A549 (cell line): ENCODE results near the gene SGIP1.

Experiments
- CBX2 ChIP-seq: fragments of 200-600 bp; sonication (generic); IDR thresholded peaks from 2 replicates; pipeline ENCODE4 v1.6.1; 2016; ENCODE audit warnings: low read depth, mild to moderate bottlenecking, borderline replicate concordance
- EP300 ChIP-seq, 2 experiments: fragments of >200 bp; sonication (Bioruptor Twin); formaldehyde crosslinking; IDR thresholded peaks; 2 replicates in 1 of 2; 3 replicates in 1 of 2; pipeline ENCODE4 v1.6.1; 2016 to 2017
- GATA3 ChIP-seq: IDR thresholded peaks from 2 replicates; pipeline ENCODE4 v1.6.1; 2012; ENCODE audit warnings: borderline replicate concordance
- HOXB5 ChIP-seq: fragments of 250-450 bp; sonication (Bioruptor Pico); IDR thresholded peaks from 2 replicates; pipeline ENCODE4 v1.5.0; 2020; ENCODE audit warnings: mild to moderate bottlenecking, moderate library complexity
- JUN ChIP-seq, 2 experiments: fragments of >200 bp; sonication (Bioruptor Twin); formaldehyde crosslinking; IDR thresholded peaks; 2 replicates in 1 of 2; 3 replicates in 1 of 2; pipeline ENCODE4 v1.6.1; 2016 to 2017
- NR3C1 ChIP-seq: fragments of >200 bp; sonication (Bioruptor Twin); formaldehyde crosslinking; IDR thresholded peaks from 3 replicates; pipeline ENCODE4 v1.6.1; 2017
- POLR2A ChIP-seq: IDR thresholded peaks from 2 replicates; pipeline ENCODE4 v1.6.1; 2012; ENCODE audit warnings: mild to moderate bottlenecking, low read length
- RCOR1 ChIP-seq: fragments of 150-350 bp; IDR thresholded peaks from 2 replicates; pipeline ENCODE4 v1.6.1; 2014; ENCODE audit warnings: antibody characterized with exemption, low read length, low read depth
- RFX5 ChIP-seq: fragments of 450-650 bp; IDR thresholded peaks from 2 replicates; pipeline ENCODE4 v1.7.1; 2014; ENCODE audit warnings: antibody characterized with exemption, mild to moderate bottlenecking, moderate library complexity
- SMC3 ChIP-seq: fragments of >200 bp; sonication (Bioruptor Twin); formaldehyde crosslinking; IDR thresholded peaks from 3 replicates; pipeline ENCODE4 v1.6.1; 2018; ENCODE audit warnings: inconsistent platforms
- TF ChIP-seq, protein P1 (sequence below): fragments of 250-450 bp; sonication (Bioruptor Pico); IDR thresholded peaks from 2 replicates; pipeline ENCODE4 v1.5.0; 2021; ENCODE audit warnings: mild to moderate bottlenecking, moderate library complexity, borderline replicate concordance
- TF ChIP-seq, protein P2 (sequence below): fragments of >200 bp; sonication (Bioruptor Twin); formaldehyde crosslinking; IDR thresholded peaks from 3 replicates; pipeline ENCODE4 v1.5.1; 2016
- TF ChIP-seq, protein P3 (sequence below): IDR thresholded peaks from 2 replicates; pipeline ENCODE4 v1.6.1; 2012
- TF ChIP-seq, protein P4 (sequence below): fragments of 200-600 bp; sonication (generic); IDR thresholded peaks from 2 replicates; pipeline ENCODE4 v1.6.1; 2016; ENCODE audit warnings: antibody characterized with exemption, mild to moderate bottlenecking, moderate library complexity

DNA sequence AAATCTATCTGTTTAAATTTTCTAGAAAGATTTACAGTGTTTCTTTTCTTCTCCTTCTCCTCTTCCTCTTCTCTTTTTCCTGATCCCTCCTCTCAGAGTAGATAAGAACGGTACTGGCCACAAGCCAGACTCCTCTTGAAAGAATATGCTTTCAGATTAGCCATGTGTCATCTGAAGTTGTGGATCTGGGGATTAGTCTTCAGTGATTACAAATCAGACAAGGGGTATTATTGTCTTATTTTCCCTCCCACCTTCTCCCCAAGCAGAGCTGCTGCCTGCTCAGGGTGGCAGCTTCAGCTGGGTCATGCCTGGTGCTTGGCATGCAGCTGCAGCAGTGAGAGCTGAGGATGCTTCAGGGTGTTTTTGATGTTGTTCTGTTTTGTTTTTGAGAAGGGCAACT is 42.7 kb downstream of the SGIP1 start:
- TF ChIP-seq RFX5 (no peak), JUN (IDR thresholded peaks at IDR 0.05) (no peak), HOXB5 (CRISPR knock-in tag) (no peak), SMC3 (no peak), RCOR1 (no peak), GATA3 (no peak), POLR2A (no peak), EP300 (IDR thresholded peaks at IDR 0.05) (no peak), NR3C1 (no peak), CBX2 (no peak)
- TF ChIP-seq, protein P1, sequence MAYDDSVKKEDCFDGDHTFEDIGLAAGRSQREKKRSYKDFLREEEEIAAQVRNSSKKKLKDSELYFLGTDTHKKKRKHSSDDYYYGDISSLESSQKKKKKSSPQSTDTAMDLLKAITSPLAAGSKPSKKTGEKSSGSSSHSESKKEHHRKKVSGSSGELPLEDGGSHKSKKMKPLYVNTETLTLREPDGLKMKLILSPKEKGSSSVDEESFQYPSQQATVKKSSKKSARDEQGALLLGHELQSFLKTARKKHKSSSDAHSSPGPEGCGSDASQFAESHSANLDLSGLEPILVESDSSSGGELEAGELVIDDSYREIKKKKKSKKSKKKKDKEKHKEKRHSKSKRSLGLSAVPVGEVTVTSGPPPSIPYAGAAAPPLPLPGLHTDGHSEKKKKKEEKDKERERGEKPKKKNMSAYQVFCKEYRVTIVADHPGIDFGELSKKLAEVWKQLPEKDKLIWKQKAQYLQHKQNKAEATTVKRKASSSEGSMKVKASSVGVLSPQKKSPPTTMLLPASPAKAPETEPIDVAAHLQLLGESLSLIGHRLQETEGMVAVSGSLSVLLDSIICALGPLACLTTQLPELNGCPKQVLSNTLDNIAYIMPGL (CRISPR knock-in tag): no peak
- TF ChIP-seq, protein P2, sequence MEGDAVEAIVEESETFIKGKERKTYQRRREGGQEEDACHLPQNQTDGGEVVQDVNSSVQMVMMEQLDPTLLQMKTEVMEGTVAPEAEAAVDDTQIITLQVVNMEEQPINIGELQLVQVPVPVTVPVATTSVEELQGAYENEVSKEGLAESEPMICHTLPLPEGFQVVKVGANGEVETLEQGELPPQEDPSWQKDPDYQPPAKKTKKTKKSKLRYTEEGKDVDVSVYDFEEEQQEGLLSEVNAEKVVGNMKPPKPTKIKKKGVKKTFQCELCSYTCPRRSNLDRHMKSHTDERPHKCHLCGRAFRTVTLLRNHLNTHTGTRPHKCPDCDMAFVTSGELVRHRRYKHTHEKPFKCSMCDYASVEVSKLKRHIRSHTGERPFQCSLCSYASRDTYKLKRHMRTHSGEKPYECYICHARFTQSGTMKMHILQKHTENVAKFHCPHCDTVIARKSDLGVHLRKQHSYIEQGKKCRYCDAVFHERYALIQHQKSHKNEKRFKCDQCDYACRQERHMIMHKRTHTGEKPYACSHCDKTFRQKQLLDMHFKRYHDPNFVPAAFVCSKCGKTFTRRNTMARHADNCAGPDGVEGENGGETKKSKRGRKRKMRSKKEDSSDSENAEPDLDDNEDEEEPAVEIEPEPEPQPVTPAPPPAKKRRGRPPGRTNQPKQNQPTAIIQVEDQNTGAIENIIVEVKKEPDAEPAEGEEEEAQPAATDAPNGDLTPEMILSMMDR: no peak
- TF ChIP-seq, protein P3, sequence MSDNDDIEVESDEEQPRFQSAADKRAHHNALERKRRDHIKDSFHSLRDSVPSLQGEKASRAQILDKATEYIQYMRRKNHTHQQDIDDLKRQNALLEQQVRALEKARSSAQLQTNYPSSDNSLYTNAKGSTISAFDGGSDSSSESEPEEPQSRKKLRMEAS: no peak
- TF ChIP-seq, protein P4, sequence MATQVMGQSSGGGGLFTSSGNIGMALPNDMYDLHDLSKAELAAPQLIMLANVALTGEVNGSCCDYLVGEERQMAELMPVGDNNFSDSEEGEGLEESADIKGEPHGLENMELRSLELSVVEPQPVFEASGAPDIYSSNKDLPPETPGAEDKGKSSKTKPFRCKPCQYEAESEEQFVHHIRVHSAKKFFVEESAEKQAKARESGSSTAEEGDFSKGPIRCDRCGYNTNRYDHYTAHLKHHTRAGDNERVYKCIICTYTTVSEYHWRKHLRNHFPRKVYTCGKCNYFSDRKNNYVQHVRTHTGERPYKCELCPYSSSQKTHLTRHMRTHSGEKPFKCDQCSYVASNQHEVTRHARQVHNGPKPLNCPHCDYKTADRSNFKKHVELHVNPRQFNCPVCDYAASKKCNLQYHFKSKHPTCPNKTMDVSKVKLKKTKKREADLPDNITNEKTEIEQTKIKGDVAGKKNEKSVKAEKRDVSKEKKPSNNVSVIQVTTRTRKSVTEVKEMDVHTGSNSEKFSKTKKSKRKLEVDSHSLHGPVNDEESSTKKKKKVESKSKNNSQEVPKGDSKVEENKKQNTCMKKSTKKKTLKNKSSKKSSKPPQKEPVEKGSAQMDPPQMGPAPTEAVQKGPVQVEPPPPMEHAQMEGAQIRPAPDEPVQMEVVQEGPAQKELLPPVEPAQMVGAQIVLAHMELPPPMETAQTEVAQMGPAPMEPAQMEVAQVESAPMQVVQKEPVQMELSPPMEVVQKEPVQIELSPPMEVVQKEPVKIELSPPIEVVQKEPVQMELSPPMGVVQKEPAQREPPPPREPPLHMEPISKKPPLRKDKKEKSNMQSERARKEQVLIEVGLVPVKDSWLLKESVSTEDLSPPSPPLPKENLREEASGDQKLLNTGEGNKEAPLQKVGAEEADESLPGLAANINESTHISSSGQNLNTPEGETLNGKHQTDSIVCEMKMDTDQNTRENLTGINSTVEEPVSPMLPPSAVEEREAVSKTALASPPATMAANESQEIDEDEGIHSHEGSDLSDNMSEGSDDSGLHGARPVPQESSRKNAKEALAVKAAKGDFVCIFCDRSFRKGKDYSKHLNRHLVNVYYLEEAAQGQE: no peak
